Heart left ventricle (tissue), 16 donors: ENCODE data around the gene FUNDC1. TPM values are rescaled to one million over a fixed set of nuclear protein-coding genes. Genes with fewer than 3 reads are reported as not detected.

Experiments
- ATAC-seq, 4 donors: fragments of 200-7000 bp; cut with Tn5 transposase; one replicate each; pipeline ENCODE4 v1.9.1; 2020 to 2022; ENCODE audit warnings: moderate library complexity in 4 of 4, mild to moderate bottlenecking in 3 of 4, moderate number of reproducible peaks in 1 of 4
- DNase-seq, 5 donors: peaks; one replicate each; pipeline ENCODE4 v3.0.0-alpha.2; 2020
- H3K27ac ChIP-seq, 12 donors: fragments of 200-600 bp; sonication (generic) in 4 of 12; one replicate each; pipeline versions ENCODE4 v1.5.0 to v1.8.0; 2016 to 2022; ENCODE audit warnings: mild to moderate bottlenecking in 2 of 12
- H3K27me3 ChIP-seq, 9 donors: fragments of 200-600 bp; sonication (generic) in 2 of 9; one replicate each; pipeline versions ENCODE4 v1.5.1 to v1.8.0; 2016 to 2022; ENCODE audit warnings: mild to moderate bottlenecking in 3 of 9
- H3K36me3 ChIP-seq, 9 donors: fragments of 200-600 bp; sonication (generic) in 2 of 9; one replicate each; pipeline versions ENCODE4 v1.5.0 to v1.8.0; 2018 to 2022; ENCODE audit warnings: mild to moderate bottlenecking in 2 of 9
- H3K4me1 ChIP-seq, 12 donors: fragments of 200-600 bp; sonication (generic) in 4 of 12; one replicate each; pipeline versions ENCODE4 v1.5.0 to v1.8.0; 2016 to 2022; ENCODE audit warnings: mild to moderate bottlenecking in 3 of 12
- H3K4me3 ChIP-seq, 12 donors: fragments of 200-600 bp; sonication (generic) in 4 of 12; one replicate each; pipeline versions ENCODE4 v1.5.0 to v1.8.0; 2017 to 2022; ENCODE audit warnings: mild to moderate bottlenecking in 9 of 12, moderate library complexity in 4 of 12
- H3K9me3 ChIP-seq, 12 donors: fragments of 200-600 bp; sonication (generic) in 4 of 12; one replicate each; pipeline versions ENCODE4 v1.5.0 to v1.8.0; 2016 to 2022; ENCODE audit warnings: mild to moderate bottlenecking in 1 of 12
- CTCF ChIP-seq, 12 donors: fragments of 200-600 bp; sonication (generic) in 4 of 12; IDR thresholded peaks; one replicate each; pipeline versions ENCODE4 v1.5.0 to v1.8.0; 2018 to 2022; ENCODE audit warnings: antibody characterized with exemption in 12 of 12, mild to moderate bottlenecking in 5 of 12
- POLR2A ChIP-seq, 2 donors: fragments of 450-650 bp; IDR thresholded peaks; one replicate each; pipeline ENCODE4 v1.6.1; 2017; ENCODE audit warnings: antibody characterized with exemption in 2 of 2, mild to moderate bottlenecking in 2 of 2, moderate library complexity in 2 of 2
- WGBS, 4 donors: extraction: QIAGEN DNeasy Blood & Tissue Kit in 2 of 4; methylation state at CpG; one replicate each; pipeline versions ENCODE4 v1.1.5 to v1.1.7; 2013 to 2018; 5-methylcytosine and 5-hydroxymethylcytosine counted together
- intact Hi-C, 10 donors: fragments of 100-400 bp; cut with DNase I; formaldehyde crosslinking; loops; one replicate each; pipeline versions ENCODE4 v1.11.1 to v1.14.2; 2022
- polyA plus RNA-seq, 2 donors: library from polyadenylated mRNA; stranded (reverse); fragments of 200-250 nt; gene quantifications; one replicate each; pipeline ENCODE4 v1.2.3, GENCODE V29; 2013
- total RNA-seq, 9 donors: library from RNA; depleted of rRNA in 2 of 9; stranded (reverse); fragments of >200 nt in 2 of 9; fragmentation: NEBNext Ultra II Directional in 3 of 9; extraction: Animal tissue kit (Norgen Biotek cat#: 25700) in 3 of 9; gene quantifications; one replicate each; pipeline versions ENCODE4 v1.1.0 to v1.2.4, GENCODE V29; 2016 to 2023
- donor health status: ischemic (EF 13 %, LVEDD 7.1; RV severe dilation, severe dysfunction).
- donor health status: healthy with polysubstance abuse.
- donor health status: DM: no; HTN: yes; CAD: no.
- donor health status: DM: no; HTN: no; CAD: no.
- donor health status: ischemic (EF 25% LVEDD 6.9; RV normal size, moderate dysfunction).
- donor health status: ischemic (EF 25% LVEDD 5.7; RV mildly dilated, moderate dysfunction).
- donor health status: healthy.
- donor health status: DM: yes; HTN: yes; CAD: no.
- donor health status: ischemic (EF 35%, LVEDD 5.7; RV mildly dilated, moderate dysfunction).
- donor health status: nonischemic (EF 11% LVEDD 7.7; RV severe dilation, severe dysfunction).
- donor health status: DM: yes; HTN: yes; CAD: no.
- donor health status: PGD.
- donor health status: ischemic (EF 29% LVEDD 5.4; RV normal size, mild dysfunction).
- donor health status: nonischemic (EF 23%, LVEDD 6.1; RV moderate dilation, normal function).

Gene FUNDC1
- total and polyA plus RNA-seq, 11 donors: 15.9 to 36.2 (median 24.2) TPM

GRCh38 chrX:44483965-44484606, 58.6 kb downstream of the FUNDC1 start:
- WGBS, 4 donors: 85 to 92% (median 89%) methylated on average over 8 of the region's 8 CpGs
- H3K4me1 ChIP-seq: no peaks in the 10 kb centered on the region
- no peak for ATAC-seq
- no peak for DNase-seq
- H3K27me3 ChIP-seq: peaks cover 0 to 28% (median 0%) of the 10 kb centered on the region in 9 donors
- no peak overlapping the region for H3K4me3 ChIP-seq
- TF ChIP-seq POLR2A (IDR thresholded peaks at IDR 0.05) (no peak), CTCF (IDR thresholded peaks at IDR 0.05) (no peak)
- H3K9me3 ChIP-seq: peaks cover 0 to 8% (median 0%) of the 10 kb centered on the region in 12 donors
- intact Hi-C loops: no loop called here
- H3K36me3 ChIP-seq: no peaks in the 10 kb centered on the region
- no peak overlapping the region for H3K27ac ChIP-seq

GRCh38 chrX:44482575-44482974, 60.1 kb downstream of the FUNDC1 start:
- intact Hi-C loops: no loop called here
- Histone ChIP-seq H3K9me3 (peaks cover 0 to 8% (median 0%) of the 10 kb centered on the region in 12 donors), H3K36me3 (no peaks in the 10 kb centered on the region), H3K4me3 (no peak overlapping the region), H3K27me3 (peaks cover 0 to 22% (median 0%) of the 10 kb centered on the region in 9 donors), H3K27ac (no peak overlapping the region), H3K4me1 (no peaks in the 10 kb centered on the region)
- 67 to 93% (median 75%) methylated on average over 1 of the region's 1 CpG for WGBS, 4 donors
- ATAC-seq (no peak), DNase-seq (no peak)
- TF ChIP-seq CTCF (IDR thresholded peaks at IDR 0.05) (no peak), POLR2A (IDR thresholded peaks at IDR 0.05) (no peak)

- no peak for TF ChIP-seq POLR2A (IDR thresholded peaks at IDR 0.05)
- no peak for TF ChIP-seq CTCF (IDR thresholded peaks at IDR 0.05)
- peaks cover 0 to 19% (median 0%) of the 10 kb centered on the region in 9 donors for H3K27me3 ChIP-seq
- WGBS, 4 donors: 47 to 62% (median 52%) methylated on average over 2 of the region's 2 CpGs
- no peak overlapping the region for H3K27ac ChIP-seq
- intact Hi-C loops: no loop called here
- ATAC-seq (no peak), DNase-seq (no peak)
- peaks cover 0 to 8% (median 0%) of the 10 kb centered on the region in 12 donors for H3K9me3 ChIP-seq
- no peak overlapping the region for H3K4me3 ChIP-seq
- H3K4me1 ChIP-seq: no peaks in the 10 kb centered on the region
- H3K36me3 ChIP-seq: no peaks in the 10 kb centered on the region
Measured at GRCh38 chrX:44480591-44480990, 62.1 kb downstream of the FUNDC1 start.

- H3K27ac ChIP-seq: no peak overlapping the region
- no peak overlapping the region for H3K4me3 ChIP-seq
- ATAC-seq (no peak), DNase-seq (no peak)
- no peaks in the 10 kb centered on the region for H3K4me1 ChIP-seq
- intact Hi-C loops: no loop called here
- H3K36me3 ChIP-seq: no peaks in the 10 kb centered on the region
- H3K9me3 ChIP-seq: no peaks in the 10 kb centered on the region
- peaks cover 0 to 3% (median 0%) of the 10 kb centered on the region in 9 donors for H3K27me3 ChIP-seq
- WGBS, 4 donors: 74 to 90% (median 81%) methylated on average over 2 of the region's 2 CpGs
- TF ChIP-seq POLR2A (IDR thresholded peaks at IDR 0.05) (no peak), CTCF (IDR thresholded peaks at IDR 0.05) (no peak)
Measured at GRCh38 chrX:44474410-44474809, 68.2 kb downstream of the FUNDC1 start.

Other genes with a start within 250 kb of the FUNDC1 start
- gene EFHC2, start 199.2 kb downstream of the FUNDC1 start, total RNA-seq: 10 to 100 TPM in 2 of 9 donors, 1 to 10 TPM in 7; 5.7 to 15.6 (median 7.5) TPM
- gene EFHC2, start 199.2 kb downstream of the FUNDC1 start, polyA plus RNA-seq: 1 to 10 TPM; 1.8 to 7.5 TPM